SK-N-SH treated with all-trans-retinoic acid at 6 μM for 48 hours (cell line): ENCODE measurements around the gene GPR183.

ENCODE experiments used
- ATAC-seq: fragments of 200-7000 bp; cut with Tn5 transposase; 3 replicates; pipeline ENCODE4 v1.9.1; 2020; ENCODE audit warnings: mild to moderate bottlenecking, moderate library complexity
- ARNTL ChIP-seq: fragments of 450-650 bp; formaldehyde crosslinking; IDR thresholded peaks from 2 replicates; pipeline ENCODE4 v1.5.0; 2020; ENCODE audit warnings: low read depth, mild to moderate bottlenecking, moderate library complexity, borderline replicate concordance
- BACH2 ChIP-seq: fragments of 250-450 bp; sonication (Bioruptor Pico); IDR thresholded peaks from 2 replicates; pipeline ENCODE4 v1.9.0; 2021; ENCODE audit warnings: mild to moderate bottlenecking, borderline replicate concordance
- CSDC2 ChIP-seq: fragments of 250-450 bp; sonication (Bioruptor Pico); IDR thresholded peaks from 2 replicates; pipeline ENCODE4 v1.5.0; 2020; ENCODE audit warnings: mild to moderate bottlenecking, moderate library complexity
- ESRRG ChIP-seq: fragments of 250-450 bp; sonication (Bioruptor Pico); IDR thresholded peaks from 2 replicates; pipeline ENCODE4 v1.6.1; 2021; ENCODE audit warnings: mild to moderate bottlenecking
- GLIS3 ChIP-seq: fragments of 250-450 bp; sonication (Bioruptor Pico); IDR thresholded peaks from 2 replicates; pipeline ENCODE4 v1.5.0; 2020; ENCODE audit warnings: mild to moderate bottlenecking, moderate library complexity
- OSR1 ChIP-seq: fragments of 250-450 bp; sonication (Bioruptor Pico); IDR thresholded peaks from 2 replicates; pipeline ENCODE4 v1.8.0; 2022; ENCODE audit warnings: moderate library complexity, mild to moderate bottlenecking, inconsistent platforms
- PPARA ChIP-seq: fragments of 250-450 bp; sonication (Bioruptor Pico); IDR thresholded peaks from 2 replicates; pipeline ENCODE4 v1.5.0; 2020; ENCODE audit warnings: mild to moderate bottlenecking, borderline replicate concordance
- RARB ChIP-seq: fragments of 250-450 bp; sonication (Bioruptor Pico); IDR thresholded peaks from 2 replicates; pipeline ENCODE4 v1.8.0; 2021; ENCODE audit warnings: mild to moderate bottlenecking, moderate library complexity
- SNAI2 ChIP-seq: fragments of 250-450 bp; sonication (Bioruptor Pico); IDR thresholded peaks from 2 replicates; pipeline ENCODE4 v1.5.0; 2020; ENCODE audit warnings: mild to moderate bottlenecking, moderate library complexity
- TCF4 ChIP-seq: fragments of 250-450 bp; sonication (Bioruptor Pico); IDR thresholded peaks from 2 replicates; pipeline ENCODE4 v1.8.0; 2021; ENCODE audit warnings: mild to moderate bottlenecking, moderate library complexity, borderline replicate concordance
- TOX ChIP-seq: fragments of 250-450 bp; sonication (Bioruptor Pico); IDR thresholded peaks from 2 replicates; pipeline ENCODE4 v1.8.0; 2021; ENCODE audit warnings: mild to moderate bottlenecking, moderate library complexity, borderline replicate concordance
- ZC3H10 ChIP-seq: fragments of 250-450 bp; sonication (Bioruptor Pico); IDR thresholded peaks from 2 replicates; pipeline ENCODE4 v1.5.1; 2021; ENCODE audit warnings: mild to moderate bottlenecking, moderate library complexity
- ZFP3 ChIP-seq: fragments of 250-450 bp; sonication (Bioruptor Pico); IDR thresholded peaks from 2 replicates; pipeline ENCODE4 v1.5.0; 2020; ENCODE audit warnings: mild to moderate bottlenecking, moderate library complexity
- ZFP30 ChIP-seq: fragments of 450-650 bp; formaldehyde crosslinking; IDR thresholded peaks from 2 replicates; pipeline ENCODE4 v1.5.0; 2022; ENCODE audit warnings: mild to moderate bottlenecking, moderate library complexity
- ZNF565 ChIP-seq: fragments of 450-650 bp; formaldehyde crosslinking; conservative IDR thresholded peaks from 2 replicates; pipeline ENCODE4 v1.5.0; 2020; ENCODE audit warnings: low read depth, mild to moderate bottlenecking, moderate library complexity
- ZNF70 ChIP-seq: fragments of 450-650 bp; formaldehyde crosslinking; IDR thresholded peaks from 2 replicates; pipeline ENCODE4 v1.5.0; 2020; ENCODE audit warnings: mild to moderate bottlenecking, moderate library complexity
- ZNF8 ChIP-seq: fragments of 450-650 bp; formaldehyde crosslinking; IDR thresholded peaks from 2 replicates; pipeline ENCODE4 v1.5.0; 2020; ENCODE audit warnings: mild to moderate bottlenecking, moderate library complexity
- TF ChIP-seq, protein P1 (sequence below): fragments of 250-450 bp; sonication (Bioruptor Pico); IDR thresholded peaks from 2 replicates; pipeline ENCODE4 v1.5.1; 2021; ENCODE audit warnings: mild to moderate bottlenecking, moderate library complexity
- TF ChIP-seq, protein P2 (sequence below): fragments of 250-450 bp; sonication (Bioruptor Pico); IDR thresholded peaks from 2 replicates; pipeline ENCODE4 v1.5.0; 2020; ENCODE audit warnings: mild to moderate bottlenecking, moderate library complexity
- TF ChIP-seq, protein P3 (sequence below): fragments of 250-450 bp; sonication (Bioruptor Pico); IDR thresholded peaks from 2 replicates; pipeline ENCODE4 v1.5.1; 2020; ENCODE audit warnings: low read depth, mild to moderate bottlenecking, moderate library complexity
- TF ChIP-seq, protein P4 (sequence below): fragments of 250-450 bp; sonication (Bioruptor Pico); IDR thresholded peaks from 2 replicates; pipeline ENCODE4 v1.8.0; 2020; ENCODE audit warnings: mild to moderate bottlenecking, moderate library complexity, borderline replicate concordance

Gene GPR183

DNA sequence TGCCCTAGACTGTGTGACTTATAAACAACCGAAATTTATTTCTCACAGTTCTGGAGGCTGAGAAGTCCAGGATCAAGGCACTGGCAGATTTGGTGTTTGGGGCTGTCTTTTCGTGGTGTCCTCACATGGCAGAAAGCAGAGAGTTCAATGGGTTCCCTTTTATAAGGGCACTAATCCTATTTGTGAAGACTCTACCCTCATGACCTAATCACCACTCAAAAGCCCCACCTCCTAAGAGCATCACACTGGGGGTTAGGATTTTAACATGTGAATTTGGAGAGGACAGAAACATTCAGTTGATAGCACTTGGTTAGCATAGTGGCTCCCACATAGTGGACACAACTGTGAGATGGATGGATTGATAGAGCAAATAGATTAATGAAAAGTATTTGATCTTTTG lies 27.6 kb downstream of the GPR183 start:
- TF ChIP-seq ZNF70 (CRISPR knock-in tag) (no peak), ZFP30 (CRISPR knock-in tag) (no peak), ARNTL (no peak), OSR1 (no peak), ZNF565 (CRISPR knock-in tag) (no peak), ZNF8 (CRISPR knock-in tag) (no peak), CSDC2 (CRISPR knock-in tag) (no peak), GLIS3 (CRISPR knock-in tag) (no peak), RARB (CRISPR knock-in tag) (no peak), ZFP3 (CRISPR knock-in tag) (no peak), TCF4 (no peak), SNAI2 (CRISPR knock-in tag) (no peak), PPARA (CRISPR knock-in tag) (no peak), TOX (CRISPR knock-in tag) (no peak)
- TF ChIP-seq, protein P1, sequence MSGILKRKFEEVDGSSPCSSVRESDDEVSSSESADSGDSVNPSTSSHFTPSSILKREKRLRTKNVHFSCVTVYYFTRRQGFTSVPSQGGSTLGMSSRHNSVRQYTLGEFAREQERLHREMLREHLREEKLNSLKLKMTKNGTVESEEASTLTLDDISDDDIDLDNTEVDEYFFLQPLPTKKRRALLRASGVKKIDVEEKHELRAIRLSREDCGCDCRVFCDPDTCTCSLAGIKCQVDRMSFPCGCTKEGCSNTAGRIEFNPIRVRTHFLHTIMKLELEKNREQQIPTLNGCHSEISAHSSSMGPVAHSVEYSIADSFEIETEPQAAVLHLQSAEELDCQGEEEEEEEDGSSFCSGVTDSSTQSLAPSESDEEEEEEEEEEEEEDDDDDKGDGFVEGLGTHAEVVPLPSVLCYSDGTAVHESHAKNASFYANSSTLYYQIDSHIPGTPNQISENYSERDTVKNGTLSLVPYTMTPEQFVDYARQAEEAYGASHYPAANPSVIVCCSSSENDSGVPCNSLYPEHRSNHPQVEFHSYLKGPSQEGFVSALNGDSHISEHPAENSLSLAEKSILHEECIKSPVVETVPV, result no peak
- TF ChIP-seq, protein P2, sequence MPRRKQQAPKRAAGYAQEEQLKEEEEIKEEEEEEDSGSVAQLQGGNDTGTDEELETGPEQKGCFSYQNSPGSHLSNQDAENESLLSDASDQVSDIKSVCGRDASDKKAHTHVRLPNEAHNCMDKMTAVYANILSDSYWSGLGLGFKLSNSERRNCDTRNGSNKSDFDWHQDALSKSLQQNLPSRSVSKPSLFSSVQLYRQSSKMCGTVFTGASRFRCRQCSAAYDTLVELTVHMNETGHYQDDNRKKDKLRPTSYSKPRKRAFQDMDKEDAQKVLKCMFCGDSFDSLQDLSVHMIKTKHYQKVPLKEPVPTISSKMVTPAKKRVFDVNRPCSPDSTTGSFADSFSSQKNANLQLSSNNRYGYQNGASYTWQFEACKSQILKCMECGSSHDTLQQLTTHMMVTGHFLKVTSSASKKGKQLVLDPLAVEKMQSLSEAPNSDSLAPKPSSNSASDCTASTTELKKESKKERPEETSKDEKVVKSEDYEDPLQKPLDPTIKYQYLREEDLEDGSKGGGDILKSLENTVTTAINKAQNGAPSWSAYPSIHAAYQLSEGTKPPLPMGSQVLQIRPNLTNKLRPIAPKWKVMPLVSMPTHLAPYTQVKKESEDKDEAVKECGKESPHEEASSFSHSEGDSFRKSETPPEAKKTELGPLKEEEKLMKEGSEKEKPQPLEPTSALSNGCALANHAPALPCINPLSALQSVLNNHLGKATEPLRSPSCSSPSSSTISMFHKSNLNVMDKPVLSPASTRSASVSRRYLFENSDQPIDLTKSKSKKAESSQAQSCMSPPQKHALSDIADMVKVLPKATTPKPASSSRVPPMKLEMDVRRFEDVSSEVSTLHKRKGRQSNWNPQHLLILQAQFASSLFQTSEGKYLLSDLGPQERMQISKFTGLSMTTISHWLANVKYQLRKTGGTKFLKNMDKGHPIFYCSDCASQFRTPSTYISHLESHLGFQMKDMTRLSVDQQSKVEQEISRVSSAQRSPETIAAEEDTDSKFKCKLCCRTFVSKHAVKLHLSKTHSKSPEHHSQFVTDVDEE (CRISPR knock-in tag), result no peak
- TF ChIP-seq, protein P3, sequence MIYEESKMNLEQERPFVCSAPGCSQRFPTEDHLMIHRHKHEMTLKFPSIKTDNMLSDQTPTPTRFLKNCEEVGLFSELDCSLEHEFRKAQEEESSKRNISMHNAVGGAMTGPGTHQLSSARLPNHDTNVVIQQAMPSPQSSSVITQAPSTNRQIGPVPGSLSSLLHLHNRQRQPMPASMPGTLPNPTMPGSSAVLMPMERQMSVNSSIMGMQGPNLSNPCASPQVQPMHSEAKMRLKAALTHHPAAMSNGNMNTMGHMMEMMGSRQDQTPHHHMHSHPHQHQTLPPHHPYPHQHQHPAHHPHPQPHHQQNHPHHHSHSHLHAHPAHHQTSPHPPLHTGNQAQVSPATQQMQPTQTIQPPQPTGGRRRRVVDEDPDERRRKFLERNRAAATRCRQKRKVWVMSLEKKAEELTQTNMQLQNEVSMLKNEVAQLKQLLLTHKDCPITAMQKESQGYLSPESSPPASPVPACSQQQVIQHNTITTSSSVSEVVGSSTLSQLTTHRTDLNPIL (CRISPR knock-in tag), result no peak
- TF ChIP-seq, protein P4, sequence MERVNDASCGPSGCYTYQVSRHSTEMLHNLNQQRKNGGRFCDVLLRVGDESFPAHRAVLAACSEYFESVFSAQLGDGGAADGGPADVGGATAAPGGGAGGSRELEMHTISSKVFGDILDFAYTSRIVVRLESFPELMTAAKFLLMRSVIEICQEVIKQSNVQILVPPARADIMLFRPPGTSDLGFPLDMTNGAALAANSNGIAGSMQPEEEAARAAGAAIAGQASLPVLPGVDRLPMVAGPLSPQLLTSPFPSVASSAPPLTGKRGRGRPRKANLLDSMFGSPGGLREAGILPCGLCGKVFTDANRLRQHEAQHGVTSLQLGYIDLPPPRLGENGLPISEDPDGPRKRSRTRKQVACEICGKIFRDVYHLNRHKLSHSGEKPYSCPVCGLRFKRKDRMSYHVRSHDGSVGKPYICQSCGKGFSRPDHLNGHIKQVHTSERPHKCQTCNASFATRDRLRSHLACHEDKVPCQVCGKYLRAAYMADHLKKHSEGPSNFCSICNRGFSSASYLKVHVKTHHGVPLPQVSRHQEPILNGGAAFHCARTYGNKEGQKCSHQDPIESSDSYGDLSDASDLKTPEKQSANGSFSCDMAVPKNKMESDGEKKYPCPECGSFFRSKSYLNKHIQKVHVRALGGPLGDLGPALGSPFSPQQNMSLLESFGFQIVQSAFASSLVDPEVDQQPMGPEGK (CRISPR knock-in tag), result no peak

DNA sequence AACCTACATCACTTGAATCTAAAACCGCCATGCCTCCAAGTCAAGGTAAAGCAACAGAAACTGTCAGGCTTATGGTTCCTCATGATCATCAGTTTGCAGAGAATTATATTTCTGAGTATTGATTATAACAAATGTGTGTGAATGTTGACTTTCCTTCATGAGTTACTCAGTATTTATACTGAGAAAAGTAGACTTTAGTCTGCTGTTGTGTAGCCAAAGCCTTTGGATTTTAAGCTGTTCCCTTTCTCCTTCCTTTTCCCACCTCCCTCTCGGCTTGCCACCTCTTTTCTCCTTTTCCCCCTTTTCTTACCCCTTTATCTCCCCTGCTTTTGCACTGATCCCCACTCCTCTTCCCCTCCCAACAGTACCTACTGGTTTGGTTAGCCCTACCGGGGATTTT lies 28.4 kb downstream of the GPR183 start:
- no peak for ATAC-seq
- TF ChIP-seq OSR1 (no peak), ZC3H10 (CRISPR knock-in tag) (no peak), ESRRG (CRISPR knock-in tag) (no peak), BACH2 (CRISPR knock-in tag) (no peak)
- TF ChIP-seq, protein P3 (CRISPR knock-in tag), result no peak
- TF ChIP-seq, protein P2 (CRISPR knock-in tag), result no peak
- TF ChIP-seq, protein P1, result no peak

More for the DNA sequence above, 27.6 kb downstream of the GPR183 start:
- ATAC-seq, result no peak
